H1 (cell line): Measurements from ENCODE around the gene ST3GAL3.

ENCODE experiments used
- ATF2 ChIP-seq: IDR thresholded peaks from 2 replicates; pipeline ENCODE4 v1.6.1; 2012; ENCODE audit warnings: low read length, inconsistent platforms
- BRCA1 ChIP-seq: IDR thresholded peaks from 2 replicates; pipeline ENCODE4 v1.6.1; 2012; ENCODE audit warnings: low read depth, low read length, improper control_type of control experiment
- CTCF ChIP-seq, 3 experiments: IDR thresholded peaks; 1 replicate in 2 of 3; 2 replicates in 1 of 3; pipeline versions ENCODE4 v1.5.1 to v1.6.1; 2011; ENCODE audit warnings: low read length in 3 of 3, mild to moderate bottlenecking in 3 of 3, inconsistent platforms in 2 of 3, low read depth in 1 of 3, moderate library complexity in 1 of 3; ENCODE audit not compliant: insufficient read depth in 1 of 3; ENCODE audit errors: control extremely low read depth in 1 of 3
- EZH2 ChIP-seq: fragments of 200-600 bp; sonication (generic); IDR thresholded peaks from 2 replicates; pipeline ENCODE4 v1.7.1; 2012; ENCODE audit warnings: low read depth, mild to moderate bottlenecking, moderate library complexity, low read length, inconsistent platforms; ENCODE audit not compliant: severe bottlenecking
- FOSL1 ChIP-seq: IDR thresholded peaks from 2 replicates; pipeline ENCODE4 v1.6.1; 2011; ENCODE audit warnings: mild to moderate bottlenecking, low read depth, low read length, moderate library complexity; ENCODE audit not compliant: insufficient read depth
- GTF2F1 ChIP-seq: IDR thresholded peaks from 2 replicates; pipeline ENCODE4 v1.6.1; 2012; ENCODE audit warnings: low read depth, low read length, improper control_type of control experiment, borderline replicate concordance
- HDAC2 ChIP-seq, 2 experiments: fragments of 300-600 bp in 1 of 2; sonication (generic) in 1 of 2; IDR thresholded peaks; 2 replicates each; pipeline ENCODE4 v1.6.1; 2011 to 2012; ENCODE audit warnings: low read depth in 2 of 2, low read length in 2 of 2, mild to moderate bottlenecking in 2 of 2, moderate library complexity in 2 of 2, borderline replicate concordance in 1 of 2, inconsistent platforms in 1 of 2
- HDAC6 ChIP-seq: IDR thresholded peaks from one replicate; pipeline ENCODE4 v1.7.1; 2012; ENCODE audit warnings: low read depth, mild to moderate bottlenecking, inconsistent platforms, low read length, moderate library complexity
- POLR2A ChIP-seq, 2 experiments: IDR thresholded peaks; 1 replicate in 1 of 2; 2 replicates in 1 of 2; pipeline ENCODE4 v1.6.1; 2011; ENCODE audit warnings: low read depth in 2 of 2, low read length in 2 of 2, mild to moderate bottlenecking in 2 of 2; ENCODE audit errors: control extremely low read depth in 1 of 2
- RAD21 ChIP-seq, 2 experiments: IDR thresholded peaks in 1 of 2; conservative IDR thresholded peaks in 1 of 2; 2 replicates each; pipeline ENCODE4 v1.6.1; 2011; ENCODE audit warnings: low read depth in 2 of 2, low read length in 2 of 2, improper control_type of control experiment in 1 of 2, inconsistent platforms in 1 of 2, mild to moderate bottlenecking in 1 of 2, moderate library complexity in 1 of 2
- RNF2 ChIP-seq: fragments of 200-900, 300-1000 bp; sonication (generic); IDR thresholded peaks from 2 replicates; pipeline ENCODE4 v1.7.1; 2016; ENCODE audit warnings: borderline replicate concordance, low read depth, mild to moderate bottlenecking, antibody characterized with exemption, low read length; ENCODE audit not compliant: poor library complexity, severe bottlenecking; ENCODE audit errors: missing control alignments
- SIX5 ChIP-seq: IDR thresholded peaks from 2 replicates; pipeline ENCODE4 v1.6.1; 2011; ENCODE audit warnings: mild to moderate bottlenecking, low read depth, low read length
- TBP ChIP-seq: IDR thresholded peaks from 2 replicates; pipeline ENCODE4 v1.6.1; 2011; ENCODE audit warnings: low read depth, low read length, improper control_type of control experiment
- USF2 ChIP-seq: IDR thresholded peaks from 2 replicates; pipeline ENCODE4 v1.6.1; 2011; ENCODE audit warnings: low read length, improper control_type of control experiment

- TF ChIP-seq CTCF (IDR thresholded peaks at IDR 0.05; ENCODE audit: control extremely low read depth in 1 of 3, insufficient read depth in 1 of 3, low read depth in 1 of 3, low read length in 3 of 3): no peak
- TF ChIP-seq HDAC2 (IDR thresholded peaks at IDR 0.05; ENCODE audit: borderline replicate concordance in 1 of 2, low read depth in 2 of 2, low read length in 2 of 2): no peak
- no peak for TF ChIP-seq RAD21 (IDR thresholded peaks at IDR 0.05 in 1 of 2, conservative IDR thresholded peaks at IDR 0.05 in 1 of 2; ENCODE audit: low read depth in 2 of 2, low read length in 2 of 2)
- no peak for TF ChIP-seq SIX5
- no peak for TF ChIP-seq USF2
- no peak for TF ChIP-seq ATF2
- TF ChIP-seq TBP: no peak
- TF ChIP-seq EZH2: no peak
- TF ChIP-seq HDAC6: no peak
- TF ChIP-seq GTF2F1: no peak
- TF ChIP-seq BRCA1: no peak
- no peak for TF ChIP-seq RNF2
- no peak for TF ChIP-seq POLR2A (IDR thresholded peaks at IDR 0.05; ENCODE audit: control extremely low read depth in 1 of 2, low read depth in 2 of 2, low read length in 2 of 2)
- TF ChIP-seq FOSL1: no peak
These were observed 111.4 kb downstream of the ST3GAL3 start for GRCh38 chr1:43818691-43819090.
